Pancreas (tissue), 10 donors: ENCODE results near the gene KRTAP5-9. TPM values are rescaled to one million over a fixed set of nuclear protein-coding genes. Genes with fewer than 3 reads are reported as not detected.

ENCODE experiments used
- ATAC-seq, 4 donors: fragments of 200-7000 bp; cut with Tn5 transposase; one replicate each; pipeline versions ENCODE4 v1.8.0 to v1.9.1; 2020; ENCODE audit warnings: mild to moderate bottlenecking in 4 of 4, moderate library complexity in 4 of 4
- DNase-seq, 6 donors: peaks; one replicate each; pipeline ENCODE4 v3.0.0-alpha.2; 2020
- FAIRE-seq: peaks from 2 replicates; lab custom pipeline; 2012; peaks lifted over from hg19 to GRCh38; lab: Jason Lieb, UNC
- H3K27ac ChIP-seq, 4 donors: fragments of 200-600 bp; sonication (generic); 1 replicate in 3 of 4; 2 replicates in 1 of 4; pipeline versions ENCODE4 v1.5.0 to v1.8.0; 2020
- H3K27me3 ChIP-seq, 4 donors: fragments of 200-600 bp; one replicate each; pipeline ENCODE4 v1.8.0; 2021
- H3K36me3 ChIP-seq, 3 donors: fragments of 200-600 bp; sonication (generic) in 1 of 3; one replicate each; pipeline versions ENCODE4 v1.5.0 to v1.8.0; 2020 to 2021
- H3K4me1 ChIP-seq, 3 donors: fragments of 200-600 bp; one replicate each; pipeline ENCODE4 v1.8.0; 2021
- H3K4me3 ChIP-seq, 4 donors: fragments of 200-600 bp; sonication (generic) in 2 of 4; one replicate each; pipeline versions ENCODE4 v1.5.0 to v1.8.0; 2020 to 2021
- H3K9me3 ChIP-seq, 4 donors: fragments of 200-600 bp; one replicate each; pipeline ENCODE4 v1.8.0; 2021
- WGBS, 2 donors: extraction: QIAGEN DNeasy Blood & Tissue Kit; methylation state at CpG; one replicate each; pipeline ENCODE4 v1.1.7; 2013; 5-methylcytosine and 5-hydroxymethylcytosine counted together
- intact Hi-C, 3 donors: fragments of 100-400 bp; cut with DNase I; formaldehyde crosslinking; loops; one replicate each; pipeline versions ENCODE4 v1.11.1 to v1.14.2; 2022
- polyA plus RNA-seq, 2 donors: library from polyadenylated mRNA; stranded (reverse); fragments of 200-250 nt; gene quantifications; one replicate each; pipeline ENCODE4 v1.2.3, GENCODE V29; 2013
- total RNA-seq, 6 donors: library from RNA; stranded (reverse); fragmentation: NEBNext Ultra II Directional in 4 of 6; extraction: Animal tissue kit (Norgen Biotek cat#: 25700) in 4 of 6; gene quantifications; one replicate each; pipeline versions ENCODE4 v1.2.1 to v1.2.4, GENCODE V29; 2021 to 2023
- TF ChIP-seq, protein P1 (sequence below), 4 donors: fragments of 200-600 bp; sonication (generic) in 3 of 4; IDR thresholded peaks; one replicate each; pipeline versions ENCODE4 v1.5.0 to v1.8.0; 2021; ENCODE audit warnings: antibody characterized with exemption in 4 of 4
- donor health status: healthy with polysubstance abuse.
- donor health status: DM: no; HTN: no; CAD: no; lungs with moderate emphysema.
- donor health status: DM: no; HTN: no; CAD: no.
- donor health status: control.
- donor health status: control.
- donor health status: Bipolar disorder and iron deficiency.
- donor health status: DM: yes; HTN: yes; CAD: no.
- donor health status: DM: no; HTN: no; CAD: no.
- donor health status: DM: no; HTN: no; CAD: no.
- donor health status: DM: yes; HTN: yes; CAD: no.

The KRTAP5-9 gene
- total and polyA plus RNA-seq, 8 donors = 0.14 to 1.0 (median 0.19) TPM; not detected in 1

DNA sequence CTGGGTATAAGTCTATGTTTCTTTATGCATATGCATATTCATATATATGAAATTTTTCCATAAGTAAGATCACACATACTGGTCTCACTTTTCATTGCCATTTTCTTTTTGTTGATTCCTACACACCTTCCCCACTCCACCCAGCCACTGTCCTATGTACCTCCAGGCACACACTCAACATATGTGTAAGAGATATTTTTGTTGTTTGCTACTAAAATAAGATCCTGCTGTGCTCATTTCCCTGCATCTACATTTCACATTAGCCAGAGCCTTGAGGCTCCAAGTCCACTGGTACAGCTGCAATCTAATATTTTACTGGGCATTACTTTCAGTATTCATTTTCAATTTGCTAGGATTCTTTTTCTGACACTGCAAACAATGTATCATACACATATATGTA lies 9.0 kb downstream of the KRTAP5-9 start:
- TF ChIP-seq, protein P1, sequence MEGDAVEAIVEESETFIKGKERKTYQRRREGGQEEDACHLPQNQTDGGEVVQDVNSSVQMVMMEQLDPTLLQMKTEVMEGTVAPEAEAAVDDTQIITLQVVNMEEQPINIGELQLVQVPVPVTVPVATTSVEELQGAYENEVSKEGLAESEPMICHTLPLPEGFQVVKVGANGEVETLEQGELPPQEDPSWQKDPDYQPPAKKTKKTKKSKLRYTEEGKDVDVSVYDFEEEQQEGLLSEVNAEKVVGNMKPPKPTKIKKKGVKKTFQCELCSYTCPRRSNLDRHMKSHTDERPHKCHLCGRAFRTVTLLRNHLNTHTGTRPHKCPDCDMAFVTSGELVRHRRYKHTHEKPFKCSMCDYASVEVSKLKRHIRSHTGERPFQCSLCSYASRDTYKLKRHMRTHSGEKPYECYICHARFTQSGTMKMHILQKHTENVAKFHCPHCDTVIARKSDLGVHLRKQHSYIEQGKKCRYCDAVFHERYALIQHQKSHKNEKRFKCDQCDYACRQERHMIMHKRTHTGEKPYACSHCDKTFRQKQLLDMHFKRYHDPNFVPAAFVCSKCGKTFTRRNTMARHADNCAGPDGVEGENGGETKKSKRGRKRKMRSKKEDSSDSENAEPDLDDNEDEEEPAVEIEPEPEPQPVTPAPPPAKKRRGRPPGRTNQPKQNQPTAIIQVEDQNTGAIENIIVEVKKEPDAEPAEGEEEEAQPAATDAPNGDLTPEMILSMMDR (IDR thresholded peaks at IDR 0.05) = no peak
- FAIRE-seq = no peak
- Histone ChIP-seq H3K36me3 (no peaks in the 10 kb centered on the region), H3K27me3 (no peaks in the 10 kb centered on the region), H3K27ac (no peak overlapping the region), H3K4me1 (no peaks in the 10 kb centered on the region), H3K9me3 (no peaks in the 10 kb centered on the region), H3K4me3 (no peak overlapping the region)
- intact Hi-C loops = no loop called here
- DNase-seq = no peak
- no peak for ATAC-seq

DNA sequence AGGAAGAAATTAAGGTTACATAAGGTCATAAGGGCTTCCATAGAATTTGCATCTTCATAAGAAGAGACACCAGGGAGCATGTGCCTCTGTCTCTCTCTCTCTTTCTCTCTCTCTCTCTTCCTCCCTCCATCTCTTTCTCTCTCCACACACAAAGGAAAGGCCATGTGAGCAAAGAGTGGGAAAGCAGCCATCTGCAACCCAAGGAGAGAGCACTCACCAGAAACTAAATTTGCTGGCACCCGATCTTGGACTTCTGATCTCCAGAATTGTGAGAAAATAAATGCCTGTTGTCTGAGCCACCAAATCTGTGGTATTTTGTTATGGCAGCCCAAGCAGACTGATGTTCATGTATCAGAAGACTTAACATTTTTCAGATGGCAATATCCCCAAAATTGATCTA lies 10.8 kb downstream of the KRTAP5-9 start:
- no peak overlapping the region for H3K27ac ChIP-seq
- H3K4me3 ChIP-seq = no peak overlapping the region
- H3K27me3 ChIP-seq = no peaks in the 10 kb centered on the region
- FAIRE-seq = no peak
- no peak for ATAC-seq
- no peak for DNase-seq
- no peaks in the 10 kb centered on the region for H3K36me3 ChIP-seq
- TF ChIP-seq, protein P1 (IDR thresholded peaks at IDR 0.05) = no peak
- intact Hi-C loops = no loop called here
- 25 to 43% methylated on average over 1 of the region's 1 CpG for WGBS, 2 donors
- no peaks in the 10 kb centered on the region for H3K9me3 ChIP-seq
- no peaks in the 10 kb centered on the region for H3K4me1 ChIP-seq

DNA sequence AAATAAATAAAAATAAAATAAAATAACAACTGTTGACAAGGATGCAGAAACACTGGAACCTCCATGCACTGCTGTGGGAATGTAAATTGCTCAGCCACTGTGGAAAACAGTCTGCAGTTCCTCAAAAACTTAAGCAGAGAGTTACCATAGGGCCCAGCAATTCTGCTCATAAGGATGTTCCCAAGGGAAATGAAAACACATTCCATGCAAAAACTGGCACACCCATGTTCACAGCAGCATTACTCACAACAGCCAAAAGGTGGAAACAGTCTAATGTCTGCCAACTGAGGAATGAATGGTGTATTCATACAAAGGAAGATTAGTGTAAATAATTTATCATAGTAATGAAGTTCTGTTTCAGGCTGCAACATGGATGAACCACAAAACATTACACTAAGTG lies 13.9 kb downstream of the KRTAP5-9 start:
- H3K9me3 ChIP-seq = no peaks in the 10 kb centered on the region
- TF ChIP-seq, protein P1 (IDR thresholded peaks at IDR 0.05) = no peak
- intact Hi-C loops = no loop called here
- FAIRE-seq = no peak
- H3K4me3 ChIP-seq = no peak overlapping the region
- no peaks in the 10 kb centered on the region for H3K27me3 ChIP-seq
- H3K27ac ChIP-seq = no peak overlapping the region
- no peak for DNase-seq
- no peaks in the 10 kb centered on the region for H3K36me3 ChIP-seq
- H3K4me1 ChIP-seq = no peaks in the 10 kb centered on the region
- no peak for ATAC-seq

DNA sequence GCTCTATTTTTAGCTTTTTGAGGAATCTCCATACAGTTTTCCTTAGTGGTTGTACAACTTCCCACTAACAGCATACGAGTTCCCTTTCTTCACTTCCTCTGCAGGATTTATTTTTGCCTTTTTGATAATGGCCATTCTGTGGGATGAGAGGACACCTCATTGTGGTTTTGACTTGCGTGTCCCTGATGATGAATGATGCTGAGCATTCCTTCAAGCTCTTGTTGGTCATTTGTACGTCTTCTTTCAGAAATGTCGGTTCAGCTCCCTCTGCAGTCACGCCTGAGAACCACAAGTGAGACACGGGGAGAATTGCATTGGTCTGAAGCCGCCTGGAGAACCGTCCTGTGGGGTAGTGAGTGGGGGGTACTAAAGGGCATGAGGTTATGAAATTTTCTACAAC lies 15.2 kb downstream of the KRTAP5-9 start:
- Histone ChIP-seq H3K27me3 (no peaks in the 10 kb centered on the region), H3K27ac (no peak overlapping the region), H3K9me3 (no peaks in the 10 kb centered on the region), H3K4me3 (no peak overlapping the region), H3K36me3 (no peaks in the 10 kb centered on the region), H3K4me1 (no peaks in the 10 kb centered on the region)
- intact Hi-C loops = no loop called here
- TF ChIP-seq, protein P1 (IDR thresholded peaks at IDR 0.05) = no peak
- FAIRE-seq (no peak), DNase-seq (no peak), ATAC-seq (peak in 3 of 4 donors; percentile 32 to 57 (median 41))
- 32 to 37% methylated on average over 8 of the region's 8 CpGs for WGBS, 2 donors

DNA sequence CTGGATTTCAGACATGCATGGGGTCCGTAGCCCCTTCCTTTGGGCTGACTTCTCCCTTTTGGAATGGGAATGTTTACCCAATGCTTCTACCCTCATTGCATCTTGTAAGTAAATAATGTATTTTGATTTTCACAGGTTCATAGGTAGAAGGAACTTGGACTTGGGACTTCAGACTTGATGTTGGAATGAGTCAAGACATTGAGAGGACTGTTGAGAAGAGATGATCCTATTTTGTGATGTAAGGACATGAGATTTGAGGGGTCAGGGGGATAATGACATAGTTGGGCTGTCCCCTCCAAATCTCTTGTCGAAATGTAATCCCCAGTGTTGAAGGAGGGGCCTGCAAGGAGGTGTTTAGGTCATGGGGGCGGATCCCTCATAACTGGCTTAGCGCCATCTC lies 16.2 kb downstream of the KRTAP5-9 start:
- DNase-seq = no peak
- H3K4me1 ChIP-seq = no peaks in the 10 kb centered on the region
- H3K27ac ChIP-seq = no peak overlapping the region
- TF ChIP-seq, protein P1 (IDR thresholded peaks at IDR 0.05) = no peak
- FAIRE-seq = no peak
- intact Hi-C loops = no loop called here
- no peak overlapping the region for H3K4me3 ChIP-seq
- H3K36me3 ChIP-seq = no peaks in the 10 kb centered on the region
- no peaks in the 10 kb centered on the region for H3K27me3 ChIP-seq
- 82 to 89% methylated on average over 4 of the region's 4 CpGs for WGBS, 2 donors
- no peaks in the 10 kb centered on the region for H3K9me3 ChIP-seq
- ATAC-seq = no peak
